GM12878 (cell line): ENCODE data around the gene ELMO2. TPM values are rescaled to one million over a fixed set of nuclear protein-coding genes. Genes with fewer than 3 reads are reported as not detected.

ENCODE experiments used
- ATAC-seq: fragments of 200-7000 bp; cut with Tn5 transposase; 3 replicates; pipeline ENCODE4 v1.9.1; 2020; ENCODE audit warnings: mild to moderate bottlenecking, moderate library complexity
- BruUV-seq: library from RNA; stranded (reverse); fragments of 400-500 nt; replicated peaks from 2 replicates; lab custom pipeline; 2021; lab: Mats Ljungman, UMichigan
- CTCF ChIA-PET: fragments of 300-600 bp; sonication (Branson Sonifier 250); formaldehyde crosslinking; extraction: SDS; loops from one replicate; lab custom pipeline; 2021; ENCODE audit warnings: inconsistent platforms; lab: Yijun Ruan, JAX
- POLR2A ChIA-PET: fragments of 350-600 bp; formaldehyde crosslinking; extraction: SDS; loops from one replicate; lab custom pipeline; 2021; ENCODE audit warnings: inconsistent platforms; lab: Charles Lee
- RAD21 ChIA-PET: fragments of 300-600 bp; sonication (Branson Sonifier 250); formaldehyde crosslinking; loops from one replicate; lab custom pipeline; 2023; ENCODE audit warnings: antibody characterized with exemption; ENCODE audit not compliant: unreplicated experiment; lab: Charles Lee
- SMC1A ChIA-PET: fragments of 300-600 bp; sonication (Branson Sonifier 250); formaldehyde crosslinking; loops from one replicate; lab custom pipeline; 2023; ENCODE audit not compliant: unreplicated experiment, uncharacterized antibody; lab: Charles Lee
- DNase-seq: peaks from one replicate; pipeline ENCODE4 v3.0.0-alpha.2; 2011; ENCODE audit warnings: low read depth, low spot score
- FAIRE-seq: peaks from 3 replicates; lab custom pipeline; 2011; peaks lifted over from hg19 to GRCh38; lab: Jason Lieb, UNC
- H2AFZ ChIP-seq: 2 replicates; pipeline ENCODE4 v1.6.0; 2011; ENCODE audit warnings: low read depth, low read length, control low read depth; ENCODE audit not compliant: control insufficient read depth
- H3K27ac ChIP-seq: 2 replicates; pipeline ENCODE4 v1.5.1; 2011; ENCODE audit warnings: control low read depth; ENCODE audit not compliant: control insufficient read depth, insufficient read depth
- H3K27me3 ChIP-seq, 2 experiments: replicated peaks in 1 of 2; 2 replicates each; pipeline versions ENCODE4 v1.6.0 to v1.6.1; 2011; ENCODE audit warnings: low read length in 1 of 2; ENCODE audit not compliant: control insufficient read depth in 2 of 2, insufficient read depth in 2 of 2
- H3K36me3 ChIP-seq, 2 experiments: 2 replicates each; pipeline ENCODE4 v1.5.1; 2011; ENCODE audit warnings: low read length in 1 of 2; ENCODE audit not compliant: control insufficient read depth in 2 of 2, insufficient read depth in 2 of 2
- H3K4me1 ChIP-seq: 2 replicates; pipeline ENCODE4 v1.6.1; 2011; ENCODE audit warnings: mild to moderate bottlenecking, low read length, moderate library complexity, mixed read lengths; ENCODE audit not compliant: control insufficient read depth, insufficient read depth
- H3K4me2 ChIP-seq: 2 replicates; pipeline ENCODE4 v1.6.0; 2011; ENCODE audit warnings: control low read depth; ENCODE audit not compliant: control insufficient read depth, insufficient read depth
- H3K4me3 ChIP-seq: fragments of 200-600 bp; sonication (generic); 2 replicates; pipeline ENCODE4 v1.5.1; 2016
- H3K79me2 ChIP-seq: 2 replicates; pipeline ENCODE4 v1.6.0; 2011; ENCODE audit warnings: low read length; ENCODE audit not compliant: control insufficient read depth, insufficient read depth
- H3K9ac ChIP-seq: 2 replicates; pipeline ENCODE4 v1.8.0; 2011; ENCODE audit warnings: low read length, control low read depth, mixed read lengths; ENCODE audit not compliant: control insufficient read depth, insufficient read depth
- H3K9me3 ChIP-seq: replicated peaks from 3 replicates; pipeline ENCODE4 v1.5.1; 2011; ENCODE audit warnings: mild to moderate bottlenecking, low read length; ENCODE audit not compliant: control insufficient read depth, insufficient read depth
- H4K20me1 ChIP-seq: 2 replicates; pipeline ENCODE4 v1.6.0; 2011; ENCODE audit not compliant: control insufficient read depth, insufficient read depth
- BRCA1 ChIP-seq: IDR thresholded peaks from 2 replicates; pipeline ENCODE4 v1.6.1; 2011; ENCODE audit warnings: low read depth, low read length, improper control_type of control experiment
- E2F8 ChIP-seq: fragments of 450-650 bp; IDR thresholded peaks from 2 replicates; pipeline ENCODE4 v1.6.1; 2018; ENCODE audit warnings: mild to moderate bottlenecking, low read depth, moderate library complexity; ENCODE audit not compliant: partially characterized antibody
- E4F1 ChIP-seq: fragments of 450-650 bp; IDR thresholded peaks from 2 replicates; pipeline ENCODE4 v1.6.1; 2018; ENCODE audit warnings: borderline replicate concordance, mild to moderate bottlenecking; ENCODE audit not compliant: partially characterized antibody
- GABPA ChIP-seq: IDR thresholded peaks from 2 replicates; pipeline ENCODE4 v1.6.1; 2014; ENCODE audit warnings: antibody characterized with exemption, low read depth, mild to moderate bottlenecking, inconsistent platforms
- IKZF1 ChIP-seq: fragments of 450-650 bp; conservative IDR thresholded peaks from 2 replicates; pipeline ENCODE4 v1.6.1; 2017; ENCODE audit warnings: antibody characterized with exemption, mild to moderate bottlenecking
- IRF3 ChIP-seq: fragments of 450-650 bp; IDR thresholded peaks from 2 replicates; pipeline ENCODE4 v1.6.1; 2014; ENCODE audit warnings: mild to moderate bottlenecking
- NFIC ChIP-seq: IDR thresholded peaks from 2 replicates; pipeline ENCODE4 v1.6.1; 2012; ENCODE audit warnings: low read depth, mild to moderate bottlenecking, inconsistent platforms, low read length, moderate library complexity
- PAX5 ChIP-seq: IDR thresholded peaks from 2 replicates; pipeline ENCODE4 v1.6.1; 2011; ENCODE audit warnings: low read depth, low read length, borderline replicate concordance
- RBBP5 ChIP-seq: fragments of 200-600 bp; sonication (generic); conservative IDR thresholded peaks from 2 replicates; pipeline ENCODE4 v1.6.1; 2016
- RELB ChIP-seq: fragments of 450-650 bp; IDR thresholded peaks from 2 replicates; pipeline ENCODE4 v1.6.1; 2017; ENCODE audit warnings: low read depth, mild to moderate bottlenecking, moderate library complexity
- SIX5 ChIP-seq: IDR thresholded peaks from 2 replicates; pipeline ENCODE4 v1.6.1; 2011; ENCODE audit warnings: mild to moderate bottlenecking, low read depth, low read length, moderate library complexity; ENCODE audit not compliant: severe bottlenecking
- SMAD1 ChIP-seq: fragments of 450-650 bp; IDR thresholded peaks from 2 replicates; pipeline ENCODE4 v1.6.1; 2018; ENCODE audit warnings: mild to moderate bottlenecking, low read depth; ENCODE audit not compliant: partially characterized antibody
- SP1 ChIP-seq: IDR thresholded peaks from one replicate; pipeline ENCODE4 v1.6.1; 2011; ENCODE audit warnings: low read depth, low read length
- TBL1XR1 ChIP-seq: IDR thresholded peaks from 2 replicates; pipeline ENCODE4 v1.6.1; 2012; ENCODE audit warnings: low read depth, low read length, improper control_type of control experiment
- WGBS: methylation state at CpG from one replicate; pipeline ENCODE4 v1.1.6; 2016; ENCODE audit warnings: low lambda C conversion rate; ENCODE audit not compliant: insufficient replicate concordance, insufficient coverage; ENCODE audit errors: missing lambda C conversion rate; 5-methylcytosine and 5-hydroxymethylcytosine counted together
- in situ Hi-C: fragments of 300-500 bp; cut with MboI; formaldehyde crosslinking; loops from 9 replicates; pipeline ENCODE4 v1.14.3; 2018; ENCODE audit warnings: mixed read lengths
- intact Hi-C: fragments of 100-400 bp; cut with micrococcal nuclease; formaldehyde crosslinking; loops from one replicate; pipeline ENCODE4 v1.14.2; 2022; ENCODE audit not compliant: unreplicated experiment
- polyA plus RNA-seq, 11 experiments: library from polyadenylated mRNA; depleted of rRNA in 4 of 11; unstranded in 6 of 11; stranded (reverse) in 5 of 11; fragments of >200 nt; fragmentation: Nextera tagmentation in 4 of 11; fragmentation: Illumina TruSeq in 1 of 11; extraction: Ambion mirVana in 4 of 11; extraction: Trizol in 1 of 11; gene quantifications; 1 replicate in 1 of 11; 2 replicates in 10 of 11; pipeline versions ENCODE4 v1.2.1 to v1.2.3, GENCODE V29; 2011 to 2016; ENCODE audit warnings: inconsistent platforms in 2 of 11, missing spikeins in 2 of 11, low read depth in 1 of 11
- total RNA-seq, 4 experiments: library from RNA; depleted of rRNA in 3 of 4; stranded (reverse); fragments of >200 nt in 3 of 4; fragmentation: Illumina TruSeq in 1 of 4; extraction: Trizol in 1 of 4; gene quantifications; 2 replicates each; pipeline versions ENCODE4 v1.2.1 to v1.2.3, GENCODE V29; 2013 to 2021

The ELMO2 gene
- total and polyA plus RNA-seq, 10 of the 15 experiments (the other 5 are each of a cell fraction or from before 2014, with no cell fraction given): 14.2 to 40.2 (median 37.6) TPM

- Histone ChIP-seq H4K20me1 (no peaks in the 10 kb centered on the region), H3K9ac (no peak overlapping the region), H3K4me3 (no peak overlapping the region), H2AFZ (no peak overlapping the region), H3K4me2 (no peak overlapping the region), H3K27me3 (peaks cover 3 to 4% of the 10 kb centered on the region in 2 experiments; a peak in 2 of 4 replicates), H3K36me3 (no peaks in the 10 kb centered on the region), H3K4me1 (no peaks in the 10 kb centered on the region), H3K27ac (no peak overlapping the region), H3K79me2 (no peaks in the 10 kb centered on the region), H3K9me3 (no peaks in the 10 kb centered on the region)
- ChIA-PET SMC1A (no interaction called here), CTCF (no interaction called here), RAD21 (no interaction called here), POLR2A (no interaction called here)
- in situ Hi-C loops: no loop called here
- intact Hi-C loops: no loop called here
- FAIRE-seq: no peak
- WGBS: 17% methylated on average over 6 of the region's 6 CpGs
- no peak for ATAC-seq
- no peak for DNase-seq
- TF ChIP-seq NFIC: no peak
- no peak for TF ChIP-seq IRF3
- TF ChIP-seq E2F8: no peak
- no peak for TF ChIP-seq SMAD1
- no peak for TF ChIP-seq PAX5
- TF ChIP-seq BRCA1: no peak
- TF ChIP-seq IKZF1: no peak
- TF ChIP-seq GABPA: no peak
- TF ChIP-seq RELB: no peak
- no peak for TF ChIP-seq E4F1
- TF ChIP-seq RBBP5: no peak
- TF ChIP-seq SP1: no peak
- no peak for TF ChIP-seq TBL1XR1
- TF ChIP-seq SIX5: no peak
- BruUV-seq: no TSS peak
These were observed 28.7 kb upstream of the ELMO2 start for GRCh38 chr20:46435146-46435545.
